ENCODE measurements around the gene KCNJ6.

DNA sequence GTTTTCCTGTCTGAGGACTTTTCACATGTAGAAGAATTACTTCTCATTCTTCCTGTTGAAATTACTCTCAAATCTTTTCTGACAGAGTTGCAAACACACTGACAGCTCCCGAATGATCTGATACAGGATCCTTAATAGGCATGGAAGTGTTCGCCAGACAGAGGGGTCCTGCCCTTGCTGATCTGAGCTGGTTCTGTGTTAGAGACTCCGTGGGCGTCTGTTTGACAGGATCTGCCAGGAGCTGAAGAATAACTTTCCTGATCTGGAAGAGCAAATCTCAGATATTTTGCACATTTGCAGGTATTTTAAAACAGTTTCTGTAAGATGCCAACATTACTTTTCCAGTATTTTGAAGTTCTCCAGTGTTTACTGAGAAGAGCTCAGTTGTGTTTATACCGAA, 347.3 kb downstream of the KCNJ6 start:
- TF ChIP-seq, protein P1, sequence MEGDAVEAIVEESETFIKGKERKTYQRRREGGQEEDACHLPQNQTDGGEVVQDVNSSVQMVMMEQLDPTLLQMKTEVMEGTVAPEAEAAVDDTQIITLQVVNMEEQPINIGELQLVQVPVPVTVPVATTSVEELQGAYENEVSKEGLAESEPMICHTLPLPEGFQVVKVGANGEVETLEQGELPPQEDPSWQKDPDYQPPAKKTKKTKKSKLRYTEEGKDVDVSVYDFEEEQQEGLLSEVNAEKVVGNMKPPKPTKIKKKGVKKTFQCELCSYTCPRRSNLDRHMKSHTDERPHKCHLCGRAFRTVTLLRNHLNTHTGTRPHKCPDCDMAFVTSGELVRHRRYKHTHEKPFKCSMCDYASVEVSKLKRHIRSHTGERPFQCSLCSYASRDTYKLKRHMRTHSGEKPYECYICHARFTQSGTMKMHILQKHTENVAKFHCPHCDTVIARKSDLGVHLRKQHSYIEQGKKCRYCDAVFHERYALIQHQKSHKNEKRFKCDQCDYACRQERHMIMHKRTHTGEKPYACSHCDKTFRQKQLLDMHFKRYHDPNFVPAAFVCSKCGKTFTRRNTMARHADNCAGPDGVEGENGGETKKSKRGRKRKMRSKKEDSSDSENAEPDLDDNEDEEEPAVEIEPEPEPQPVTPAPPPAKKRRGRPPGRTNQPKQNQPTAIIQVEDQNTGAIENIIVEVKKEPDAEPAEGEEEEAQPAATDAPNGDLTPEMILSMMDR (IDR thresholded peaks at IDR 0.05): no peak
- TF ChIP-seq POLR2AphosphoS5 (IDR thresholded peaks at IDR 0.05): no peak
